OCI-LY7 (cell line): ENCODE results near the gene SLC25A21.

Experiments used
- CTCF ChIP-seq: fragments of 200-600 bp; sonication (generic); conservative IDR thresholded peaks from 2 replicates; pipeline ENCODE4 v1.5.1; 2014; ENCODE audit warnings: mild to moderate bottlenecking, antibody characterized with exemption, low read length, moderate library complexity, mixed read lengths
- EZH2phosphoT487 ChIP-seq: fragments of 200-600 bp; sonication (generic); IDR thresholded peaks from 2 replicates; pipeline ENCODE4 v1.6.1; 2018; ENCODE audit warnings: low read depth, borderline replicate concordance, mild to moderate bottlenecking, mixed run types, antibody characterized with exemption, low read length, moderate library complexity, mixed read lengths

GRCh38 chr14:36751106-36751505, 421.3 kb downstream of the SLC25A21 start:
- TF ChIP-seq CTCF (no peak), EZH2phosphoT487 (no peak)
